Neural progenitor cell (in vitro differentiated cells): ENCODE data around the gene ARVCF.

Experiments
- EZH2 ChIP-seq: fragments of 200-600 bp; sonication (generic); IDR thresholded peaks from 2 replicates; pipeline ENCODE4 v1.6.1; 2017; ENCODE audit warnings: antibody characterized with exemption, mild to moderate bottlenecking, moderate library complexity
- EZH2phosphoT487 ChIP-seq: fragments of 200-600 bp; sonication (generic); IDR thresholded peaks from 2 replicates; pipeline ENCODE4 v1.6.1; 2017; ENCODE audit warnings: antibody characterized with exemption
- TF ChIP-seq, protein P1 (sequence below): fragments of 200-600 bp; sonication (generic); IDR thresholded peaks from 2 replicates; pipeline ENCODE4 v1.5.1; 2017; ENCODE audit warnings: antibody characterized with exemption, mild to moderate bottlenecking

DNA sequence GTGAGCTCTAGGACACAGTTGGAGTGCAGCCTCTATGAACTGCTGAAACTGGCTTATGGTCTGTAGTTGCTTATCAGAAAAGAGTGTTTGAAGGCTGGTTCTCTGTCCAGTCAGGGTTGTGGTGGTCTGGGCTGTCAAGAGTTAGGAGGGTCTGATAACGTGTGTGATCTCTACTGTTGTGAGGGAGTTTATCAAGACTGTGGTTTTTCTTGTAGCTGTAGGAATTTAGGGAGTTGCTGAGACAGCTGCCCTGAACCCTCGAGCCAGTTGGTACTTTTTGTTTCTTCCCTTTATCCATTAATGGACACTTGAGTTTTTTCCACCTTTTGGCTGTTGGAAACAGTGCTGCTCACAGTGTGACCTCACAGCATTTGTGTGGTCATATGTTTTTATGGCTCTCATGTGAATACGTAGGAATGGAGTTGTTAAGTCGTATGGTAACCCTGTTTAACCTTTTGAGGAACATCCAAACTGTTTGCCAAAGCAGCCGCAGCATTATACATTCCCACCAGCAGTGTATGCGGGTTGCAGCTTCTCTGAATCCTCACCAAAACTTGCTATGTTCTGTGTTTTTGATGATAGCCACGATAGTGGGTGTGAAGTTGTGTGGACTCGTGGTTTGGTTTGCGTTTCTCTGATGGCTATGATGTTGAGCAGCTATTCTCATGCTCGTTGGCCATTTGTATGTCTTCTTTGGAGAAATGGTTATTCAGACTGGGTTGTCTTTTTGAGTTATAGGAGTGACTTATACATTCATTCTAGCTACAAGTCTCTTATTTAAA lies 42.6 kb upstream of the ARVCF start:
- TF ChIP-seq, protein P1, sequence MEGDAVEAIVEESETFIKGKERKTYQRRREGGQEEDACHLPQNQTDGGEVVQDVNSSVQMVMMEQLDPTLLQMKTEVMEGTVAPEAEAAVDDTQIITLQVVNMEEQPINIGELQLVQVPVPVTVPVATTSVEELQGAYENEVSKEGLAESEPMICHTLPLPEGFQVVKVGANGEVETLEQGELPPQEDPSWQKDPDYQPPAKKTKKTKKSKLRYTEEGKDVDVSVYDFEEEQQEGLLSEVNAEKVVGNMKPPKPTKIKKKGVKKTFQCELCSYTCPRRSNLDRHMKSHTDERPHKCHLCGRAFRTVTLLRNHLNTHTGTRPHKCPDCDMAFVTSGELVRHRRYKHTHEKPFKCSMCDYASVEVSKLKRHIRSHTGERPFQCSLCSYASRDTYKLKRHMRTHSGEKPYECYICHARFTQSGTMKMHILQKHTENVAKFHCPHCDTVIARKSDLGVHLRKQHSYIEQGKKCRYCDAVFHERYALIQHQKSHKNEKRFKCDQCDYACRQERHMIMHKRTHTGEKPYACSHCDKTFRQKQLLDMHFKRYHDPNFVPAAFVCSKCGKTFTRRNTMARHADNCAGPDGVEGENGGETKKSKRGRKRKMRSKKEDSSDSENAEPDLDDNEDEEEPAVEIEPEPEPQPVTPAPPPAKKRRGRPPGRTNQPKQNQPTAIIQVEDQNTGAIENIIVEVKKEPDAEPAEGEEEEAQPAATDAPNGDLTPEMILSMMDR: no peak
- no peak for TF ChIP-seq EZH2
- TF ChIP-seq EZH2phosphoT487: no peak
